DMS53 treated with DMSO at 0.1 percent for 48 hours (cell line): ENCODE measurements around the gene ITM2C.

Experiments
- DNase-seq: peaks from one replicate; lab custom pipeline; 2025; ENCODE audit not compliant: unreplicated experiment; lab: John Stamatoyannopoulos, UW

ITM2C gene

GRCh38 chr2:230906471-230907230, 41.9 kb downstream of the ITM2C start:
- DNase-seq: no peak

GRCh38 chr2:230907361-230908091, 42.8 kb downstream of the ITM2C start:
- DNase-seq: no peak

GRCh38 chr2:230908092-230908594, 43.4 kb downstream of the ITM2C start:
- no peak for DNase-seq

GRCh38 chr2:230908595-230909191, 44.0 kb downstream of the ITM2C start:
- peak; percentile 82 for DNase-seq

GRCh38 chr2:230909841-230910545, 45.3 kb downstream of the ITM2C start:
- no peak for DNase-seq

- no peak for DNase-seq
These were observed 45.9 kb downstream of the ITM2C start for GRCh38 chr2:230910546-230911177.

GRCh38 chr2:230912046-230912445, 47.3 kb downstream of the ITM2C start:
- DNase-seq: no peak

GRCh38 chr2:230912724-230913123, 48.0 kb downstream of the ITM2C start:
- no peak for DNase-seq

GRCh38 chr2:230913406-230914143, 48.8 kb downstream of the ITM2C start:
- DNase-seq: no peak

- no peak for DNase-seq
These were observed 50.1 kb downstream of the ITM2C start for GRCh38 chr2:230914886-230915285.

- DNase-seq: no peak
These were observed 50.6 kb downstream of the ITM2C start for GRCh38 chr2:230915319-230915718.

- no peak for DNase-seq
These were observed 51.5 kb downstream of the ITM2C start for GRCh38 chr2:230916218-230916617.

- DNase-seq: no peak
These were observed 54.5 kb downstream of the ITM2C start for GRCh38 chr2:230919240-230919639.

GRCh38 chr2:230919681-230920080, 54.9 kb downstream of the ITM2C start:
- DNase-seq: no peak

- DNase-seq: no peak
These were observed 55.4 kb downstream of the ITM2C start for GRCh38 chr2:230920167-230920566.

GRCh38 chr2:230921806-230922595, 57.3 kb downstream of the ITM2C start:
- no peak for DNase-seq

- DNase-seq: no peak
These were observed 58.4 kb downstream of the ITM2C start for GRCh38 chr2:230922951-230923717.

- DNase-seq: no peak
These were observed 59.3 kb downstream of the ITM2C start for GRCh38 chr2:230924092-230924469.
